ENCODE results near the gene NCR3LG1.

The NCR3LG1 gene

DNA sequence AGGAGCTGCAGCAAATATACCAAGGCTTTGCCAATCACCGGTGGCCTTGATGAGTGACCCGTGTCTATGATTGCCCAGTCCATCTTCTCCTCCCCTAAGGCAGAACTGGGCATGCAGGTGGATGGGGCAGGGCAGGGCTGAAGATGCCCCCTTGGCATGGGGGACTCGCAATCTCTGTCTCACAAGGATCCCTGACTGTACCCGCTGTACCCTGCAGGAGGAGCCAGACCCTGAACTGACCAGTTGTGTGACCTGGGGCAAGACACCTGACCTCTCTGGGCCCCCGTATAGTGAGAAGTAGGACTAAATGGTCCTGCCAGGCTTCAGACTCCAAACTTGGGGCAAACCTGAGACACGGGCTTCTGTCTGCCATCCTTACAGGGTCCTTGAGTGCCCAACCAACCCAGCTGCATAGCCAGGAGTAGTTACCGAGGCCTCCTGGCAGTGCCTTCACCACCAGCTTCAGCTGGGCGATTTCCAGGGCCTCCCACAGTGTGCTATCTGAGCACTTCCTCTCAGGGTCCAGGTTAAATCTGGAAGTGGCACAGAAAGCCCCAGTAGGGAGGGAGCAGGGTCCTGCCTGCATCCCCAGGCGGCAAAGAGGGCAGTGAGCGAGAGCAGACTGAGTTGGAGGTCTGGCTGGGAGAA, 43.3 kb downstream of the NCR3LG1 start:
- no peak for DNase-seq (ENCODE audit: low spot score)

DNA sequence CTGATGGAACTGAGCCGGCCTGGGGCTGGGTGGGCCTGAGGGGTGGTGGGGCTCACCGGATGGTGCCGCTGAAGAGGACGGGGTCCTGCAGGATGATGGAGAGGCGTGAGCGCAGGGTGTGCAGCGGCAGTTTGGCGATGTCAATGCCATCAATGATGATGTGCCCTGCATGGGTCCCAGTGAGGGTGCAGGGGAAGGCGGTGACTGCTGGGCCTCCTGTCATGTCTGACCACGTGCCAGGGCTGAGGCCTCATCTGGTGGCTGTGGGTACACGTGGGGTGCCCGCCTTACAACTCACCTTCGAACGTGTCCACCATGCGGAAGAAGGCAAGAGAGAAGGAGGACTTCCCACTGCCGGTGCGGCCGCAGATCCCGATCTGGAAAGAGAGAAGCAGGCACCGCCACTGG, 44.0 kb downstream of the NCR3LG1 start:
- no peak for DNase-seq (ENCODE audit: low spot score)

DNA sequence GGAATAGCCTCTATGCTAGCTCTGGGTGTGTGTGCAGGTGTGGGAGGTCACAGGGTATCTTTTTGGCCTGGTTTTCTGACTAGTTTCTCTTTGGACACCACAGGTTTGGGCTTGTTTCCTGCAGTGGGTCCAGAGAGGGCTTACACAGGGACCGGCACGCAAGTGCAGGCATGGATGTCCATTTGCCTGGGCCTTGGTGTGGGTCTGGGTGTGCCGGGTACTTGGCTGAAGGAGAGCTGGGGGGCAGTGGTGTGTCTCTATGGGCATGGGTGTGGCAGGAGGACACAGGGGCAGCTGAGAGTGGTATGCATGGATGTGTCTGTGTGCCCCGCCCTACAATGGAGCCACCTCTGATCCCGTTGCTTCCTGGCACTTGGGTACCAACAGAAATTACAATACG, 44.4 kb downstream of the NCR3LG1 start:
- DNase-seq (ENCODE audit: low spot score), result no peak

DNA sequence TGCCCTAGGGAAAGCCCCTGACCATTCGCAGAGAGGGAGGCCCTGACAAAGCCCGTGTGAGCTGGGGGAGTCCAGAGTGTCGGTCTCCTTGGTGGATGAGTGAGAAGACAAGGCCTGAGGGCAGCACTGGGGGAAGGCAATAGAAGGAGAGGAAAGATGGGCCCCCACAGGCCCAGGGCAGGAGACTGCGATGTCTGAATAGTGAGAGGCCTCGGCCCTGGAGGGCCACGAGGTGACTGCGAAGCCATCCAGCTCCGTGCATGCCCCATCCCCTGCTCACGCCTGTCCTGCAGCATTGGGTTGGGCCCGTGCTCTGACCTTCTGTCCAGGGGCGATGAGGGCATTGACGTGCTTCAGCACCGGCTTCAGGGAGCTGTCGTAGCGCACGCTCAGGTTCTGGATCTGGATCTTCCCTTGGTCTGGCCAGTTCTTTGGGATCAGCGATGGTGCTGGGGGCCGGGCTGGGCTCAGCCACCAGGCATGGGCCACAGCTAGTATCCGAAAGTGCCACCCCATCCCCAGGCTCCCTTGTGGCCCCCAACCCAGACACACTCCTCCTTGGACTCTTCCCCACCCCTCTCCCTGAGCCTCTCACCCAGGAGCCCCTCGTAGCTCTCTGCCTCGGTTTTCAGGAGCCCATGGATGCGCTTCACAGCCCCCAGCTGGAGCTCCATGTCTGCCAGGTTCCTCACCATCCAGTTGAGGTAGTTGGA, 45.2 kb downstream of the NCR3LG1 start:
- DNase-seq (ENCODE audit: low spot score), result no peak

DNA sequence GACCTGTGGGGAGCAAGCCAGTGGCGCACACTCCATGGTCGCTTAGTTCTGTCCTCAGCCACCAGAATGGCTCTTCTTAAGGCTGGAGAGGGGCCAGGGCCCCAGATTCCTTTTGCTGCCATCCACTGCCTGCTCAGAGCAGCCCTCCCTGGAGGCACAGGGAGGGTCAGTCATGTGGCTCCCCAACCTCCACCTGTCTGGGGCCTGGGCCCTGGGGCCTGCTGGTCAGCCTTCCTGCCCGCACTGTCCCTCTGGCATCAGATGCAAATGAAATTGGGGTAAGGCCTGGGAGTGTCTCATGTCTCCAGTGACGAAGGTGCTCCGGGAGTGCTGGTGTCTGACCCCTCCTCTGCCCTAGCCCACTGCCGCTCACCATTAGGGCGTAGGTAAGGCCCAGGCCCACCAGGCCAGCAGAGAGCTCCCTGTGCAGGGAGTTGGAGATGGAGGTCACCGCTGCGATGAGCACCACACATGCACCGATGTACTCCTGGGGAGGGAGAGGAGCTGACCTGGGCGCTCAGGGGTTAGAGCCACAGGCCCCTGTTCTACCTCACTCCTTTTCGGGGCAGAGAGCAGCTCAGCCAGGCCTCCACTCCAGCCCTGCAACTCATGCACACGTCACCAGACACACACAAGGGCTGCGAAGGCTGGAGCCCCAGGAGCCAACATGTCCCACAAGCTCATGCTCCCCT, 45.9 kb downstream of the NCR3LG1 start:
- DNase-seq (ENCODE audit: low spot score), result no peak

DNA sequence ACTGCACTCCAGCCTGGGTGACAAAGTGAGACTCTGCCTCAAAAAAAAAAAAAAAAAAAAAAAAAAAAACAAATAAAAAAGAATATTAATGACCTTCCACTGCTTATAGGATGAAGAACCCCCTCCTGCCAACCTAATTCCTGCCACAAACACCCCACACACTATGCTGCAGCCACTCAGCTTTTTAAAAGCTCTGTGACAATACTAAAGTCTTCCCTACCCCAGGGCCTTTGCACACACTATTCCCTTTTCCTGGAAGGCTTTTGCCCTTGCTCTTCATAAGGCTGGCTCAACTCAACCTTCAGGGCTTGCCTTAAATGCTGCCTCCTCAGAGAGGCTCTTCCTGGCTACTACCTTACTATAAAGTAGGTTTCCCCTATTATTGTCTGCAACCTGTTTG, 47.6 kb downstream of the NCR3LG1 start:
- no peak for DNase-seq (ENCODE audit: low spot score)

DNA sequence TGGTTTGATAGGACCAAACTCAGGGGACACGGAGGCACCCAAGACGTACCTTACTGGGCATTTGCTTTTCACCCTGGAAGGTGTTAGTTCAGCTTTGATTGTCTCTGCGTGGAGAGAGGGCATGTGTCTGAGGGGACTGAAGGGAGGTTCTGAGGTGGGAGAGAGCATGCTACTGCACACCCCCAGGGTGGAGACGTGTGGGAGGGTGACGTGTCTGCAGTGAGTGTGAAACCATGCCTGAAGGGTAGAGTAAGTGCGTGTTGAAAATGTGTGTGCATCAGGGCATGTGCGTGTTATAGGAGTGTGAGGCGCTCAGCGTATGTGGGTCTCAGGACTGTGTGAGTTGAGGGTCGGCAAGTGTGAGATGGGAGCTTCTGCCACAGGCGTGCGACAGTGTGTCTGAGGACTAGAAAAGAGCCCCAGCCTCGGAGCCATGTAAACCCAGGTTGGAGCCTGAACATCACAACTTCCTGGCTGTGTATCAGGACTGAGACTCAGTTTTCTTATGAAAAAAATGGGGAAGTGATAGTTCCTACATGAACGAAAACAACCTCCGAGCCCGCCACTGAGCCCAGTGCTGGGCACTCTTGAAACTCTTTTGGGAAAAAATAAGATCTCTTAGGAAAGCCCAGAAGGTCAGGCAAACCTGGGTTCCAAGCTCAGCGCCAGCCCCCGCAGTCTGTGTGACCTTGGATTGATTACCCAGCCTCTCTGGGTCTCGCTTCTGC, 48.6 kb downstream of the NCR3LG1 start:
- no peak for DNase-seq (ENCODE audit: low spot score)

DNA sequence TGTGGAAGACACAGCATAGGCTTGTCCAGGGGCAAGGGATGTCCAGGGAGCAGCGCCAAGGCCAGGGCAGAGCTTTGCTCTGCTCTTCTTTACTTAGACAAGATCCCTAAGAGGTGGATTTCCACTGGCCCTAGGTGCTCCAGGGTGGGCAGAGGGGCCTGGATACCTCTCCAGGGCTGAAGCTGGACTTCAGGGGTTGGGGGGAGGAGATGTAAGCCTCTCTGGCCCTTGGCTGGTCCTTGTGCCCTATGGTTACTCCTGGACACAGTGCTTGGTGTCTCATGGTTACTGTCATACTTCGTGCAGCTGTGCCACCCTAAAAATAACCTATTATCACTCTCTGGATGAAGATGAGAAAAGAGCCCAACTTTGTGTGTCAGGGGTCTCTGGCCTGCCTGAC, 49.7 kb downstream of the NCR3LG1 start:
- no peak for DNase-seq (ENCODE audit: low spot score)

DNA sequence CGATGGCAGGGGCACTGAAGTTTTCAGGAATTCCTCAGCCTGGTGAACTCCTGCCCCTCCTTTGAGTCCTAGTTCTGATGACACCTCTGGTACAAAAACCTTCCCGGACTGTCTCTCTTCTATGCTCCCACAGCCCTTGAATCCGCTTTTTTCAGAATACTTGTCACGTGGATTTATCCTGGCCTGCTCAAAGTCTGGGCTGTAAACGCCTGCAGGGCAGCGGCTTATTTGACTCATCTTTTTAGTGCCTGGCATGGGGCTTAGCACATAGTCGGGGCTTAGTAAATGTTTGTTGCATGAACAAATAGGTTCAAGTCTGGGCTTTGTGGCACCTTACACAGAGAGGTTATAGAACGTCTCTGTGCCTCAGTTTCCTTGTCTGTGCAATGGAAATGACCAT, 50.2 kb downstream of the NCR3LG1 start:
- DNase-seq (ENCODE audit: low spot score), result no peak

DNA sequence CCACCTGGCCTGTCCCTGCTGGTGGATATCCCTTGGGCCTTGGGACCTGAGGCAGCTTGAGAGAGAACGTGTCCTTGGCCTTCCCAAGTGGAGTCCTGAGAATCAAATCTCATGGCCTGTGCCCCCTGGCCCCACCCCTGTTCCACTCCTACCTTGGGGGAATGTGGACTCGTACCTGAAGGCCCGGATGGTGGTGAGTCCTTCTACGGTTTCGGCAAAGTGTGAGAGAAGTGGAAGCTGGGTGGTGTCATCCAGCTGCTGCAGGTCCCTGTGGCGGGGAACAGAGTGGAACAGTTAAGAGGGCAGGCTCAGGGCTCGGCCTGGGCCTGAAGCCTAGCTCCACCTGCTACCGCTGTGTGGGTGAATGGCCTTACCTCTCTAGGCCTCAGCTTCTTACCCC, 50.9 kb downstream of the NCR3LG1 start:
- no peak for DNase-seq (ENCODE audit: low spot score)

DNA sequence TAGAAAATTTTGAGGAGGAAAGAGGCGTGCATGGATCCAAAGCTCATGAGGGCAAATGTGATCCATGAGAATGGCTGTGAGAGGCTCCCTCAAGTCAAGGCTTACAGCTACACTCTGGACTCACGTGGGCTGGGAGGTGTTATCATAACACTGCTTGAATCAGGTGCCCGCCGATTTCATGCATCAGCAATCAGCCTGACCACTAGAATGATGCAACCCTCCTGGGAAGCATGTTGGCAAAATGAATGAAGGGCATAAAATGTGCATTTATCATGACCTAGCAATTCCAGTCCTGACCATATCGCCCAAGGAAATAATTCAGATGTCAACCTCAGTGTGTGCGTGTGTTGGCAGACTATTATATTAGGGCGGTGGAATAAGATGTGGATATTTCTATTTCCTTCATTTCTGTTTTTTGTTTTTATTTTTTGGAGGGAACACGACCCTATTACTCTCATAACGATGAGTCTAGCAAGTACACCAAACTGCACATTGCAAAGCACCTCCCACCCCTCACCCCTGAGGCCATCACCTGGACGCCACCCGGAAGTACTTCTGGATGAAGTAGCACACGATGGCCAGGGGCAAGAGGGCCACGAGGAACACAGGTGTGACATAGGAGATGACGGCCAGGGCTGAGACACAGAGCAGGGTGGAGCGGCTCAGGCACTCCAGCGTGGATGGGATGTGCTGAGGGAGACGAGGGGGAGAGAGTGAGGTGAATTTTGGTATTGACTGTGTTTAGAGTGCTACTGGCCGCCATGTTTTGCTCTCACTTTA, 52.6 kb downstream of the NCR3LG1 start:
- no peak for DNase-seq (ENCODE audit: low spot score)

DNA sequence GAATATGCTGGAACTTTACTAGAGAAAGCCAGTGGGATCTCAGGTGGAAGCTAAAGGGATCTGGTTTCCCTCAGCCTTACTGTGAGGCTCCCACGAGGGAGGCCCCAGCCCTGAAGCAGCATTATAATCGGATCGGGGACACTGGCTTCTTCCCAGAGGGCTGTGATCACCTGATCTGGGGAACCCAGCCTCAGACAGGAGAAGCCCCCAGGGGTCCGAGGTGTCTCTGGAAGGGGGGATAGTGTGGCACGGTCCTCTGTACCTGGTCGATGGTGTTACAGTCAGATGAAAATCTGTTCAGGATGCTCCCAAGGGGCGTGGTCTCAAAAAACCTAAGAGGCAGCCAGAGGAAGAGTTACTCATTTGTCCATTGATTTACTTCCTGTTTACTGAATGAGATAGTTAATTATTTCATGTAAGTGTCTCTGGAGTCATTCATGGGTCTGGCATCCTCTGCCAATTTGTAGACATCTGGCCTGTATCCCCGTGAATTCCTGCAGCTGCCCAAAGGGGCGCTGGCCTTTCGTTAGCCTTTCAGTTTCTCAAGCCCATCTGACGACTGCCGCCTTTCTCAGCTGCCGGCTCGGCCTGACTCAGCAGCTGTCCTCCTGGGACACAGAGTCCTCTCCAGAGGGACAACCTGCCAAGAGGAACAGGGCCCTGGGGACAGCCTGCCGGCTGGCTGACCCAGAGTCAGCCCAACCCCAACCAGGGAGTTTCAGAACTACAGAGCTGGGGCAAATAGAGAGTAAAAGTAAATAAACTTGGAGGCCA, 53.8 kb downstream of the NCR3LG1 start:
- DNase-seq (ENCODE audit: low spot score), result peak; percentile 37

DNA sequence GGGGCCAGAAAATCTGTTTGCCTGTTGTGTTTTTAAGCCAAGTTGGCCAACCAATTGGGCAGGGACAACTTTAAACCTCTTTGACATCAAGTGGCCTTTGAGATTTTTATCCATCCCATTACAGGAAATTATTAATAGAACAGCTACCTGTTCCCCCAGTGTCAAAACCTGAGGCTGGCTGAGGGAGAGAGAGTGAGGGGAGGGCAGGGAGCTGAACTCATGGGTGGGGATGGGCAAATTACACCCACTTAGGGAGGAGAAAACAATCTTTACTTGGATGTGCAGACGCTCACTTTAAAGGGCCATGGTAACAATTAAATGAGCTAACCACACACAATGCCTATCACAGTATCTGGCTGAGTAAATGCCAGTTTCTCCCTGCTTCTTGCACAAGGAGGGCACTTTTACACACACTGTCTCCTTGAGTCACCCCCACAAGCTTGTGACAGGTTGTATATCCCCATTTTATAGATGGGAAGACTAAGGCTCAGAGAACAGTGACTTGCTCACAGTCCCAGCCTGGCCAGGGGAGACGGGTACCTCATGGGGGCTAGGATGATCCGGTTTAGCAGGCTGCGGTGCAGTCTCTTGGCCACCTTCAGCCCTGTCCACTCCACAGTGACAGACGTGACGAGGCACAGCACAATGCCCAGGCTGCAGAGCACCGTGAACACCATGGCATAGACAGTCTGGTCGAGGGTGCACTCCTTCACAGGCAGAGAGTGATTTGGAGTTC, 54.6 kb downstream of the NCR3LG1 start:
- no peak for DNase-seq (ENCODE audit: low spot score)

DNA sequence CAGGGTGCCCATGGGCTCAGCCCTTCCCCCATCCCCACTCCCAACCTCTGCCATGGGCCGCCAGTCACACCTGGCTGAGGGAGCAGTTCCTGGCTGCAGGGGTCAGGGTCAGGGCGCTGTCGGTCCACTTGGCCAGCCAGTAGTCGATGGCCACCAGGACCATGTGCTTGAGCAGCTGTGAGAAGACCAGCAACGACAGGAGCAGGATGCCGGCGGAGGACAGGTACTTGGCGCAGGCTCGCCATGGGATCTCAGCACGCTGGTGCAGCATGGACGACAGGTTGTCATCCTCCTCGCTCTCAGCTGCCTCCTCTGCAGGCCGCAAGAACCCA, 55.2 kb downstream of the NCR3LG1 start:
- DNase-seq (ENCODE audit: low spot score), result no peak

DNA sequence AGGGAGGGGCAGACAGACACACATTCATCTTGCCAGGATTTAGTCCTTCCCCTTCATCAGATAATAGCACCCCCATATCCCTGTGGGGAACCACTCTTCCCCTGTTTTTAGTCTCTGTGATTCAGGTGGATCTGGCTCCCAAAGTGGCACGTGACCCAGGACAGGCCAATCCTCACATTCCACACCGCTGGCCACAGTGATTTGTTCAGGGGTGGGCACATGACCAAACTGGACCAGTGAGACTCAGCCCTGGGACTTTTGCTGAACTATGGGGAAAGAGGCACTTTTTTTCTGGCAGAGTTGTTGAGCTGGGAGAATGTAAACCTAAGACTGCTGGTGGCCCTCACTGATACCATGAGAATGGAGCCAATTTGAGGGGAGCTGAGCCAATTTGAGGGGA, 56.0 kb downstream of the NCR3LG1 start:
- DNase-seq (ENCODE audit: low spot score), result no peak

DNA sequence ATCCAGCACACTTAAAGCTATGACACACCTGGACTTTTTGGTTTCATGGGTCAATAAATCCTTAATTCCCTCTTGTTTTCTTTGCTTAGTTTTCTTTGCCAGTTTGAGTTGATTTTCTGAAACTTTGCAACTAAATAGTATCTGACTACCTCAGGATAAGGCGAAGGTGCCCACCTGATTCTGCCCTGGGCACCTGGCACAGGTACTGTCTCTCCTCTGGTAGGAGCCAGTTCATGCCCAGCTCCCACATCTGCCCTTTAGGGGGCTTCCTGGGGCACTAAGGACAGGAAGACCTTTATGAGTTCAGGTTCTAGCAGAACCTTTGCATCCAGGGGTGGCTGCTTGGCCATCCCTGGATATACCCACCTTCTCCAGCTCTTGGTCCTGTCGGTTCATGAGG, 56.4 kb downstream of the NCR3LG1 start:
- no peak for DNase-seq (ENCODE audit: low spot score)

DNA sequence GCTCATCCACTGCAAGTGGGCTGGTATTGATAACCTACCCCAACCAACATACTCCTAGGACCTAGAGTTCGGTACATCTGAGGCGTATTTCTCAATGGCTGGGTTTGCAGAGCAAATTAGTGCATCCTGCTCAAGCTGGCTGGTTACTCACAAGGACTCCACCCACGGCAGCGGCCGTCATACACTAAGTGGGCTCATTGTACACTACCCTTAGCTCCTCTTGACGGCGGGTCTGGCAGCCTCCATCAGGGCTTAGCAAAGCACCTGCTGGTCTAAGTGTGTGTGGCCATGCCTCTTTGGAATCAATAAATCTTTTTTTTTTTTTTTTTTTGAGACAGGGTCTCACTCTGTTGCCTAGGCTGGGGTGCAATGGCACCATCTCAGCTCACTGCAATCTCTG, 57.0 kb downstream of the NCR3LG1 start:
- no peak for DNase-seq (ENCODE audit: low spot score)

DNA sequence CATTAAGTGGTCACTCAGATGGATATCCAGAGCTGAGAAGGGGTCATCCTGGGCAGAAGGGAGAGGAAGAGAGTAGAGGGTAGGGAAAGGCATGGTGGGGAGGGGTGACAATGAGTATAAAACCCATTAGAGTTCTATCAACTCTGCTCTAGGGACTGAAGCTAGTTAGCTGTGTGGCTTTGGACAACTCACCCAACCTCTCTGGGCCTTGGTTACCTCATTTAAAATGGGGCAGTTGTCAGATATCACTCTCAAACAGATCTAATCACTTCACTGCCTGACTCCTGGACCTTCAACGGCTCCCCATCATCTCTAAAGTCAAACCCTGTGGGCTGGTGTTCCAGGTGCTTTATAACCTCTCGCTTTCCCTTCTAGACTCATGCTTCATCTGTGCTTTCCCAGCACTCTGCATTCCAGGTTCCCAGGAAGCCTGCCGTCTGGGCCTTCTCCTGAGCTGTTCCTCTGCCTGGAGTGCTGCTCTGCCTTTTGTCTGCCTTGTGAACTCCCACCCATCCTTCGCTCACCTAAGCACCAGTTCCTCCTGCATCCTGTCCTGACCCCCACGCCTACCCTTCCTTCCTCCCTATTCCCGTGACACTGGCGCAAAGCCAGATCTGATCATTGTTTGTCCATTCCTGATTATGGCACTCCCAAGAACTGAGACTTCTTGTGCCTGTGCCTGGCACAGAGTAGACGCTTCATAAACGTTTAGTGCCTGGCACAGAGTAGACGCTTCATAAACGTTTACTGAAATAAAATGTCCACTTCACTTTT, 59.2 kb downstream of the NCR3LG1 start:
- no peak for DNase-seq (ENCODE audit: low spot score)

DNA sequence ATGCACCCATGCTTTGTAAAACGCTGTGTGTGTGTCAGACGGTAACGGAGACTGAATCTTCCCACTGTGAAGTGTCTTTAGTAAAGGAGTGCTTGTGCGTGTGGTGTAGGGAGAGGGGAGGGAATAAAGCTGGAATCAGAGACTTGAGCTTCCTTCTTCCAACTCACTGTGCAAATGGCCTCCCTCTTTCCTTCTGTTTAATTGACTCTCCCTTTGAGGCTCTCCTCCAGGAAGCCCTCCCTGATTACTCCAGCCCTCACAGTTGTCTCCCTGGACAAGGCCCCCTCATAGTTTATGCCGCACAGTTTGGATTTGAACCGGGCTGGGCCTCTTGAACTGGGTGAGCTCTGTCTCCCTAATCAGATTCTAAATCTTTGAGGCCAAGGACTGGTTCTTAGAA, 59.8 kb downstream of the NCR3LG1 start:
- DNase-seq (ENCODE audit: low spot score), result no peak

Measured in AG08396 (cell line).